ENCODE data around the gene ANP32B.

ANP32B gene

DNA sequence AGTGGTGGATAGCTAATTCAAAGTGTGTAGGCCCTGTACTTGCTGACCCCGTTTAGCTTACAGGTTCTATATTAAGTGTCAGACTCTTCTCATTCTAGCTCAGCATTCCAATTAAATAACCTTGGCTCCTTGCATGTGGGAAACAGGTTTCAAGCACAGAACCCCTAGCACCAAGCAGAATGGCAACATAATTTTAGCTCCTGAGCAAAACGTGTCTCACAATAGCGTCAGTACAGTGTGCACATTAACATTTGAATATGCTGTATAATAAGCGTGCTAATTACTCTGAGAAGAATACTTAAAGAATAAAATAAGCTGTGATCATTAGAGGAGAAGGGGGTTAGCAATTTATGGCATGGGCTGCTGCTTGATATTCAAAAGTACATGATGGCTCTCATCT, 21.0 kb upstream of the ANP32B start:
- H3K27ac Mint-ChIP-seq = no peak overlapping the region
- H3K36me3 Mint-ChIP-seq (ENCODE audit: low read depth) = no peaks in the 10 kb centered on the region
- no peaks in the 10 kb centered on the region for H3K4me1 Mint-ChIP-seq
- H3K4me3 Mint-ChIP-seq = no peak overlapping the region
- H3K9me3 Mint-ChIP-seq = no peaks in the 10 kb centered on the region
- no peak for TF ChIP-seq CTCF (IDR thresholded peaks at IDR 0.05; ENCODE audit: unreplicated experiment in 3 of 3)
- H3K27me3 Mint-ChIP-seq (ENCODE audit: low read depth) = peaks cover 20% of the 10 kb centered on the region

DNA sequence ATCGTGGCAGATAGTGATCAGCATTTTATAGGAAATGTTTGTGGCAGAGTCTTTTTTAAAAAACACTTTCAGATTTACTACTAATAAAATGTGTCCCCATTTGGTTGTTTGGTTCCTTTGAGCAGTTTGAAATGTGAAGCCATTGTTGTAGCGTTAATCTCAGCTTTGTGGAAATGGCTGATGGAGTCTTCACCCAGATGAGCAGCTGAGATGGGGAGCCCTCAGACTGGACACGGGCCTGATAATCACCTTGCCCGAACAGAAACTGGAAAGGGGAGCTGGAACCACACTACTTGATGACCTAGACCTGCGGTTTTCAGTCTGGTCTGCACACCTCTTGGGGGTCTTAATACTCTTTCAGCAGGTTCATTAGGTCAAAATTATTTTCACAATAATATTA, 20.6 kb upstream of the ANP32B start:
- Mint-ChIP-seq H3K36me3 (ENCODE audit: low read depth) (no peaks in the 10 kb centered on the region), H3K9me3 (no peaks in the 10 kb centered on the region), H3K27me3 (ENCODE audit: low read depth) (peaks cover 21% of the 10 kb centered on the region), H3K4me3 (no peak overlapping the region), H3K27ac (no peak overlapping the region), H3K4me1 (no peaks in the 10 kb centered on the region)
- no peak for TF ChIP-seq CTCF (IDR thresholded peaks at IDR 0.05; ENCODE audit: unreplicated experiment in 3 of 3)

DNA sequence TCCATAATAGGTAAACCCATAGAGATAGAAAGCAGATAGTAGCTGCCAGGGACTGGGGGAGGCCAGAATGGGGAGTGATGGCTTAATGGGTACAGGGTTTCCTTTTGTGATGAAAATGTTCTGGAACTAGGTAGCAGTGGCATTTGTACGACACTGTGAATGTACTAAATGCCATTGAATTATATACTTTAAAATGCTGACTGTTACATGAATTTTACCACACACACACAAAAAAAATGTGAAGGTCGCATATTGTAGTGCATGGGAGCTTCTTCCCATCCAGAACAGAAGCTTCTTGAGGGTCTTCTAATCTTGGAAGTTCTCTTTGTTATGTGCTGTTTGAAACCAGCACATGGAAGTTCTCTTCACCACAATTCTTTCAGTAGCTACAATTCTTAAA, 19.9 kb upstream of the ANP32B start:
- Mint-ChIP-seq H3K4me3 (no peak overlapping the region), H3K4me1 (no peaks in the 10 kb centered on the region), H3K27ac (no peak overlapping the region), H3K36me3 (ENCODE audit: low read depth) (no peaks in the 10 kb centered on the region), H3K9me3 (no peaks in the 10 kb centered on the region), H3K27me3 (ENCODE audit: low read depth) (peaks cover 27% of the 10 kb centered on the region)
- TF ChIP-seq CTCF (IDR thresholded peaks at IDR 0.05; ENCODE audit: unreplicated experiment in 3 of 3) = no peak

DNA sequence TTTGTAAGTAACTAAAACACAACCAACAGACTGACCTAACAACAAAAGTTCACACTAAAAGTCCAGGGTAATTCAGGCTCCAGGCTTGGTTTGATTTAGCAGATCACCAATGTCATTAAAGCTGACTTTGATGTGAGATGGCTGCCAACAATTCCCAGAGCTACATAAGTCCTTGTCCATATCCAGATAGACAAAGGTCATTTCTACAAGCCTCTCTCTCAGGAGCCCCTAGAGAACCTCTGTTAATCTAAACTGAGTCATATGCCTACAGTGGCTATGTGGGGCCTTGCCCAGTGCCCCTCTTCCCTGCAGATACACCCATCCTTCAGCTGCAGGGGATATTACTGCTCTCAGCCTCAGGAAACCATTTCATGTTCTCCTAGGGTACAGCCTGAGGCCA, 18.2 kb upstream of the ANP32B start:
- no peaks in the 10 kb centered on the region for H3K9me3 Mint-ChIP-seq
- TF ChIP-seq CTCF (IDR thresholded peaks at IDR 0.05; ENCODE audit: unreplicated experiment in 3 of 3) = no peak
- no peaks in the 10 kb centered on the region for H3K4me1 Mint-ChIP-seq
- H3K27me3 Mint-ChIP-seq (ENCODE audit: low read depth) = peaks cover 34% of the 10 kb centered on the region
- H3K4me3 Mint-ChIP-seq = no peak overlapping the region
- H3K27ac Mint-ChIP-seq = no peak overlapping the region
- H3K36me3 Mint-ChIP-seq (ENCODE audit: low read depth) = no peaks in the 10 kb centered on the region

DNA sequence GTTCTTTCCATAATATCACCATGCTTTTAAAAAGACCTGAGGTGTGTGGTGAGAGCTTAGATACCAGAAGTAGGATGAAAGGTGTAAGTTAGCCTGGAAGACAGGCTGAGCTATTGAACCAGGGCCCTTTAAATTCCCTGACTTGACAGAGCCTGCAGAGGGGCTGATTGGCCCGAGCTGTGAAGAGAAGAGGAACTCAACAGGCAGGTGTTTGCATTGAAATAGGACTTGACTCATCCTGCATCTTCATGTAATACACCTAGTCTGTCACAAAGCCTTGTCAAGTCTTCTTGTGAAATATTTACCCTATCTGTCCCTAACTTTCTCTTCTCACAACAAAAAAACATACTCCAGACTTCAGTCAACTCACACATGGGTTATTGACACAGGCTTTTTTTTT, 16.6 kb upstream of the ANP32B start:
- no peaks in the 10 kb centered on the region for H3K4me1 Mint-ChIP-seq
- H3K27ac Mint-ChIP-seq = no peak overlapping the region
- peaks cover 34% of the 10 kb centered on the region for H3K27me3 Mint-ChIP-seq (ENCODE audit: low read depth)
- H3K9me3 Mint-ChIP-seq = no peaks in the 10 kb centered on the region
- H3K36me3 Mint-ChIP-seq (ENCODE audit: low read depth) = no peaks in the 10 kb centered on the region
- H3K4me3 Mint-ChIP-seq = no peak overlapping the region
- TF ChIP-seq CTCF (IDR thresholded peaks at IDR 0.05; ENCODE audit: unreplicated experiment in 3 of 3) = no peak

DNA sequence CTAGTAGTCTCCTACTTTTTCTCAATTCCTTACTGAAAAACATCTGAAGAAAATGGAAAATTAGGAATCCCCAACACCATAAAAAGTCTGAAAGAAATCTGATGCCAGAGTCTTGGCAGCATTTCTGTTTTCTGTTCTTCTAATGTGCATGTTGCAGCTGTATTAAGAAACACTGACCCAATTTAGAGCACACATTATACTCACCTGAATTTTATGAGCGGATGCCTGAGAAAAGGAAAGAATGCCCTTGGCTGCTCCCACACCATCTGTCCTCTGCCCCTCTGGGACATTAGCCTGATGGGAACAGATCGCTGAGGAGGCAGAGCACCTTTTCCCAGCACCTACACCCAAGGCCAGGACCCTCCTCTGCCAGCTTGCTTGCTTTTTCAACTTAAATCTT, 14.1 kb upstream of the ANP32B start:
- H3K36me3 Mint-ChIP-seq (ENCODE audit: low read depth) = no peaks in the 10 kb centered on the region
- H3K27ac Mint-ChIP-seq = no peak overlapping the region
- H3K27me3 Mint-ChIP-seq (ENCODE audit: low read depth) = peaks cover 36% of the 10 kb centered on the region
- H3K4me3 Mint-ChIP-seq = no peak overlapping the region
- no peaks in the 10 kb centered on the region for H3K4me1 Mint-ChIP-seq
- TF ChIP-seq CTCF (IDR thresholded peaks at IDR 0.05; ENCODE audit: unreplicated experiment in 3 of 3) = no peak
- H3K9me3 Mint-ChIP-seq = no peaks in the 10 kb centered on the region
